ENCODE data around the gene P4HA2. TPM values are rescaled to one million over a fixed set of nuclear protein-coding genes. Genes with fewer than 3 reads are reported as not detected.

P4HA2 gene
- total and polyA plus RNA-seq, 9 of the 15 experiments (the other 6 are each of a cell fraction or from before 2014, with no cell fraction given) = 9.6 to 50.0 (median 12.7) TPM

DNA sequence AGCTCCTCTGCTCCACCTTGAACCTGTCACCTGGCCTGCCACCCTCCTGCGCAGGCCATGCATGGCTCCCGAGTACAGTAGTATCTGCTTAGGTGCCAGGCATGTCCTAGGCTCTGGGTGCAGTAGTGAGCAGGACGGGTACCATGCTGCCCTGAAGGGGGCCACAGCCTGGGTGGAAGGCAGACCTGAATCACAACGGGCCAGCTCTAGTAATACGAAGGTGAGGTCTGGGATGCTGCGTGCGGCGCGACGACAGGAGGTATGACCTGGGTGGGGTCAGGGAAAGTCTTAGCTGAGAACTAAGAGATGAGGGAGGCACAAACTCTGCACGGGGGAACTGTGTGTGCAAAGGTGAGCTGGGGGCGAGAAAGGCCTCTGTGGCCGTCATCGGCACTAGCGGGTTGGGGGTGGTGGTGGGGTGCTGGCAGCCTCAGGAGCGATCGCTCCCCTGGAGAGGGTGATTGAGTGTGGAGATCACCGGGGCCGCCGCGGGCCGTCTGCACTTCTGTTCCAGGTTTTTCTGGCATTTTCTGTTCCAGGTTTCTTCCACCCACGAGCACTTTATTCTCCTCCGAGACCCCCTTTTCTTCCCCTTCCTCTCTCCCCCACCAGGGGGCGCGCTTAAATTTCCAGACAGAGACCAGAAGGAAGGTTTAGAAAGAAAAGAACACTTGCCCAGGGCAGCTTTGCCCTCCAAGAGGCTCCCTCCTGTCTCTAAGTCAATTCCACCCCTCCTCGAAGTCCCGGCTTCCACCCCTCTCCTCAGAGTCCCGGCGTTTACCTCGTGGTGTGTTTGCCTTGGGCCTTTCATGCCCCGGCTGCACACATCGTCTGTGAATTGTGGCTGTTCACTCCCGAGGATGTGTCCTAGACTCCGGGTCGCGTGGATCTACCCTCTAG, 44.9 kb upstream of the P4HA2 start (continued):
- TF ChIP-seq, protein P1, sequence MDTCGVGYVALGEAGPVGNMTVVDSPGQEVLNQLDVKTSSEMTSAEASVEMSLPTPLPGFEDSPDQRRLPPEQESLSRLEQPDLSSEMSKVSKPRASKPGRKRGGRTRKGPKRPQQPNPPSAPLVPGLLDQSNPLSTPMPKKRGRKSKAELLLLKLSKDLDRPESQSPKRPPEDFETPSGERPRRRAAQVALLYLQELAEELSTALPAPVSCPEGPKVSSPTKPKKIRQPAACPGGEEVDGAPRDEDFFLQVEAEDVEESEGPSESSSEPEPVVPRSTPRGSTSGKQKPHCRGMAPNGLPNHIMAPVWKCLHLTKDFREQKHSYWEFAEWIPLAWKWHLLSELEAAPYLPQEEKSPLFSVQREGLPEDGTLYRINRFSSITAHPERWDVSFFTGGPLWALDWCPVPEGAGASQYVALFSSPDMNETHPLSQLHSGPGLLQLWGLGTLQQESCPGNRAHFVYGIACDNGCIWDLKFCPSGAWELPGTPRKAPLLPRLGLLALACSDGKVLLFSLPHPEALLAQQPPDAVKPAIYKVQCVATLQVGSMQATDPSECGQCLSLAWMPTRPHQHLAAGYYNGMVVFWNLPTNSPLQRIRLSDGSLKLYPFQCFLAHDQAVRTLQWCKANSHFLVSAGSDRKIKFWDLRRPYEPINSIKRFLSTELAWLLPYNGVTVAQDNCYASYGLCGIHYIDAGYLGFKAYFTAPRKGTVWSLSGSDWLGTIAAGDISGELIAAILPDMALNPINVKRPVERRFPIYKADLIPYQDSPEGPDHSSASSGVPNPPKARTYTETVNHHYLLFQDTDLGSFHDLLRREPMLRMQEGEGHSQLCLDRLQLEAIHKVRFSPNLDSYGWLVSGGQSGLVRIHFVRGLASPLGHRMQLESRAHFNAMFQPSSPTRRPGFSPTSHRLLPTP (IDR thresholded peaks at IDR 0.05; ENCODE audit: borderline replicate concordance, extremely low read depth, insufficient read length) = no peak
- TF ChIP-seq ZNF3 (CRISPR knock-in tag; IDR thresholded peaks at IDR 0.05) (no peak), SIN3A (IDR thresholded peaks at IDR 0.05; ENCODE audit: borderline replicate concordance in 2 of 2, control insufficient read depth in 1 of 2, low read depth in 2 of 2, low read length in 2 of 2) (no peak), ZNF263 (CRISPR knock-in tag; IDR thresholded peaks at IDR 0.05; ENCODE audit: borderline replicate concordance) (no peak; the same call in 1 of the 2 replicates), SMC3 (conservative IDR thresholded peaks at IDR 0.05; ENCODE audit: insufficient read depth, low read depth, low read length) (peak; percentile 86), KAT8 (IDR thresholded peaks at IDR 0.05; ENCODE audit: low read depth) (no peak), MYNN (IDR thresholded peaks at IDR 0.05) (no peak), MYNN (CRISPR knock-in tag; IDR thresholded peaks at IDR 0.05) (no peak), SRSF7 (optimal IDR thresholded peaks at IDR 0.05; ENCODE audit: low read depth, low read length) (no peak), SNRNP70 (optimal IDR thresholded peaks at IDR 0.05; ENCODE audit: low read depth, low read length) (no peak), ZNF79 (CRISPR knock-in tag; IDR thresholded peaks at IDR 0.05; ENCODE audit: low read depth) (no peak), KDM4B (IDR thresholded peaks at IDR 0.05; ENCODE audit: borderline replicate concordance in 2 of 2, low read depth in 1 of 2) (no peak), SOX6 (IDR thresholded peaks at IDR 0.05) (no peak), MAFF (IDR thresholded peaks at IDR 0.05; ENCODE audit: low read length) (no peak), KLF6 (CRISPR knock-in tag; IDR thresholded peaks at IDR 0.05; ENCODE audit: borderline replicate concordance) (no peak), CHD1 (IDR thresholded peaks at IDR 0.05; ENCODE audit: low read length) (no peak), TBP (optimal IDR thresholded peaks at IDR 0.05; ENCODE audit: low read depth, low read length) (no peak)
- TF ChIP-seq, protein P2, sequence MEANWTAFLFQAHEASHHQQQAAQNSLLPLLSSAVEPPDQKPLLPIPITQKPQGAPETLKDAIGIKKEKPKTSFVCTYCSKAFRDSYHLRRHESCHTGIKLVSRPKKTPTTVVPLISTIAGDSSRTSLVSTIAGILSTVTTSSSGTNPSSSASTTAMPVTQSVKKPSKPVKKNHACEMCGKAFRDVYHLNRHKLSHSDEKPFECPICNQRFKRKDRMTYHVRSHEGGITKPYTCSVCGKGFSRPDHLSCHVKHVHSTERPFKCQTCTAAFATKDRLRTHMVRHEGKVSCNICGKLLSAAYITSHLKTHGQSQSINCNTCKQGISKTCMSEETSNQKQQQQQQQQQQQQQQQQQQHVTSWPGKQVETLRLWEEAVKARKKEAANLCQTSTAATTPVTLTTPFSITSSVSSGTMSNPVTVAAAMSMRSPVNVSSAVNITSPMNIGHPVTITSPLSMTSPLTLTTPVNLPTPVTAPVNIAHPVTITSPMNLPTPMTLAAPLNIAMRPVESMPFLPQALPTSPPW (CRISPR knock-in tag; IDR thresholded peaks at IDR 0.05) = no peak

Measured in K562 (cell line).